ENCODE data around the gene ASTN2. TPM values are rescaled to one million over a fixed set of nuclear protein-coding genes. Genes with fewer than 3 reads are reported as not detected.

Gene ASTN2
- polyA plus RNA-seq, 1 donor from 2014 or later: 6.8 TPM

DNA sequence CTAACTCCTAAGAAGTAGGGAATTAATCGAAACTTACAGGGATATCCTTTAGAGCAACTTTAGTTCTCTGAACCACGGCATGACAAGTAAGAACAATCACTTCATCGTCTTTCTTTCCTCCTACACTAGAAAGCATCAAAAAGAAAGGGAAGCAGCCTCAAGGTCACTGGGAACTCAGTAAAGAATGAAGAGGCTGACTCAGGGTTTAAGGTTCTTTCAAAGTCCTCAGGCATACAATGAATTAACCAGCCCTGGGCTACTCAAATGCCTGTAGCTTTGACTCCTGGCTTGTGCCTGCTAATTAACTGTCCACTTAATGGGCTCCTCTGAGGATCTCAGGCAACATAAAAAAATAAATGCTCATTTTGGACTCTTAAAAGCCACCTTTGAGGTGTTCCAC lies 625.8 kb downstream of the ASTN2 start:
- Histone ChIP-seq H3F3A (ENCODE audit: insufficient read depth, low read length, poor library complexity, severe bottlenecking) (no peaks in the 10 kb centered on the region), H3K9me2 (ENCODE audit: insufficient read depth, low read length) (no peaks in the 10 kb centered on the region), H3K36me3 (ENCODE audit: insufficient read depth, low read length) (no peaks in the 10 kb centered on the region), H3K27me3 (ENCODE audit: insufficient read depth, low read depth, low read length) (no peaks in the 10 kb centered on the region), H3K9me3 (ENCODE audit: low read length) (no peaks in the 10 kb centered on the region), H3K9ac (ENCODE audit: low read length) (no peak overlapping the region), H3K4me3 (ENCODE audit: low read length) (no peak overlapping the region), H4K20me1 (ENCODE audit: insufficient read depth) (no peaks in the 10 kb centered on the region), H3K4me2 (ENCODE audit: low read length) (no peak overlapping the region), H3K79me2 (replicated peaks; ENCODE audit: insufficient read depth, low read length) (no peaks in the 10 kb centered on the region), H3K27ac (ENCODE audit: low read length) (no peak overlapping the region), H2AFZ (ENCODE audit: low read depth, low read length) (no peak overlapping the region)
- TF ChIP-seq TAF1 (IDR thresholded peaks at IDR 0.05; ENCODE audit: low read depth): no peak

- H3F3A ChIP-seq (ENCODE audit: insufficient read depth, low read length, poor library complexity, severe bottlenecking): no peaks in the 10 kb centered on the region
- no peak overlapping the region for H3K4me3 ChIP-seq (ENCODE audit: low read length)
- TF ChIP-seq, protein P1, sequence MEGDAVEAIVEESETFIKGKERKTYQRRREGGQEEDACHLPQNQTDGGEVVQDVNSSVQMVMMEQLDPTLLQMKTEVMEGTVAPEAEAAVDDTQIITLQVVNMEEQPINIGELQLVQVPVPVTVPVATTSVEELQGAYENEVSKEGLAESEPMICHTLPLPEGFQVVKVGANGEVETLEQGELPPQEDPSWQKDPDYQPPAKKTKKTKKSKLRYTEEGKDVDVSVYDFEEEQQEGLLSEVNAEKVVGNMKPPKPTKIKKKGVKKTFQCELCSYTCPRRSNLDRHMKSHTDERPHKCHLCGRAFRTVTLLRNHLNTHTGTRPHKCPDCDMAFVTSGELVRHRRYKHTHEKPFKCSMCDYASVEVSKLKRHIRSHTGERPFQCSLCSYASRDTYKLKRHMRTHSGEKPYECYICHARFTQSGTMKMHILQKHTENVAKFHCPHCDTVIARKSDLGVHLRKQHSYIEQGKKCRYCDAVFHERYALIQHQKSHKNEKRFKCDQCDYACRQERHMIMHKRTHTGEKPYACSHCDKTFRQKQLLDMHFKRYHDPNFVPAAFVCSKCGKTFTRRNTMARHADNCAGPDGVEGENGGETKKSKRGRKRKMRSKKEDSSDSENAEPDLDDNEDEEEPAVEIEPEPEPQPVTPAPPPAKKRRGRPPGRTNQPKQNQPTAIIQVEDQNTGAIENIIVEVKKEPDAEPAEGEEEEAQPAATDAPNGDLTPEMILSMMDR (IDR thresholded peaks at IDR 0.05; ENCODE audit: poor library complexity, severe bottlenecking): no peak
- TF ChIP-seq REST (IDR thresholded peaks at IDR 0.05; ENCODE audit: borderline replicate concordance) (no peak), EP300 (conservative IDR thresholded peaks at IDR 0.05; ENCODE audit: poor library complexity, severe bottlenecking) (no peak), POLR2AphosphoS5 (IDR thresholded peaks at IDR 0.05) (no peak), RAD21 (conservative IDR thresholded peaks at IDR 0.05) (no peak), TAF1 (IDR thresholded peaks at IDR 0.05; ENCODE audit: low read depth) (no peak), SMC3 (conservative IDR thresholded peaks at IDR 0.05; ENCODE audit: poor library complexity) (no peak), EZH2 (IDR thresholded peaks at IDR 0.05; ENCODE audit: borderline replicate concordance, insufficient read depth, low read length, poor library complexity, severe bottlenecking) (no peak), MXI1 (conservative IDR thresholded peaks at IDR 0.05; ENCODE audit: poor library complexity, severe bottlenecking) (no peak)
- H3K27ac ChIP-seq (ENCODE audit: low read length): no peak overlapping the region
- no peaks in the 10 kb centered on the region for H3K9me3 ChIP-seq (ENCODE audit: low read length)
- H2AFZ ChIP-seq (ENCODE audit: low read depth, low read length): no peak overlapping the region
- no peaks in the 10 kb centered on the region for H3K9me2 ChIP-seq (ENCODE audit: insufficient read depth, low read length)
- H3K27me3 ChIP-seq (ENCODE audit: insufficient read depth, low read depth, low read length): no peaks in the 10 kb centered on the region
- no peaks in the 10 kb centered on the region for H4K20me1 ChIP-seq (ENCODE audit: insufficient read depth)
- no peak overlapping the region for H3K4me2 ChIP-seq (ENCODE audit: low read length)
- no peak overlapping the region for H3K9ac ChIP-seq (ENCODE audit: low read length)
- H3K36me3 ChIP-seq (ENCODE audit: insufficient read depth, low read length): no peaks in the 10 kb centered on the region
- no peaks in the 10 kb centered on the region for H3K79me2 ChIP-seq (replicated peaks; ENCODE audit: insufficient read depth, low read length)
Measured at GRCh38 chr9:116786737-116787136, 628.1 kb downstream of the ASTN2 start.

GRCh38 chr9:116777116-116777515 lies 637.7 kb downstream of the ASTN2 start:
- no peak for TF ChIP-seq MXI1 (conservative IDR thresholded peaks at IDR 0.05; ENCODE audit: poor library complexity, severe bottlenecking)
- no peak for TF ChIP-seq REST (IDR thresholded peaks at IDR 0.05; ENCODE audit: borderline replicate concordance)
- TF ChIP-seq RAD21 (conservative IDR thresholded peaks at IDR 0.05): no peak
- TF ChIP-seq POLR2AphosphoS5 (IDR thresholded peaks at IDR 0.05): no peak
- TF ChIP-seq TAF1 (IDR thresholded peaks at IDR 0.05; ENCODE audit: low read depth): no peak
- TF ChIP-seq EP300 (conservative IDR thresholded peaks at IDR 0.05; ENCODE audit: poor library complexity, severe bottlenecking): no peak
- no peak for TF ChIP-seq SMC3 (conservative IDR thresholded peaks at IDR 0.05; ENCODE audit: poor library complexity)
- TF ChIP-seq, protein P1 (IDR thresholded peaks at IDR 0.05; ENCODE audit: poor library complexity, severe bottlenecking): no peak
- TF ChIP-seq EZH2 (IDR thresholded peaks at IDR 0.05; ENCODE audit: borderline replicate concordance, insufficient read depth, low read length, poor library complexity, severe bottlenecking): no peak
- Histone ChIP-seq H3K27ac (ENCODE audit: low read length) (no peak overlapping the region), H3K4me2 (ENCODE audit: low read length) (no peak overlapping the region), H3K9me2 (ENCODE audit: insufficient read depth, low read length) (no peaks in the 10 kb centered on the region), H3K36me3 (ENCODE audit: insufficient read depth, low read length) (no peaks in the 10 kb centered on the region), H4K20me1 (ENCODE audit: insufficient read depth) (no peaks in the 10 kb centered on the region), H3K4me3 (ENCODE audit: low read length) (no peak overlapping the region), H3K9me3 (ENCODE audit: low read length) (no peaks in the 10 kb centered on the region), H3K27me3 (ENCODE audit: insufficient read depth, low read depth, low read length) (no peaks in the 10 kb centered on the region), H2AFZ (ENCODE audit: low read depth, low read length) (no peak overlapping the region), H3K9ac (ENCODE audit: low read length) (no peak overlapping the region), H3K79me2 (replicated peaks; ENCODE audit: insufficient read depth, low read length) (no peaks in the 10 kb centered on the region), H3F3A (ENCODE audit: insufficient read depth, low read length, poor library complexity, severe bottlenecking) (no peaks in the 10 kb centered on the region)
